Stimulated activated CD4-positive, alpha-beta T cell treated with anti-CD3 and anti-CD28 coated beads, Interleukin-12 subunit alpha, Interleukin-12 subunit beta, amount 100 ng/mL, for 48 hours (primary cell): Measurements from ENCODE around the gene BRAF.
"Not testable (repeated sequence)": the region's sequence is repeated elsewhere in the genome, so short reads cannot be mapped to it uniquely, and the experiment has no call there.

Source experiments
- DNase-seq, 3 donors: peaks; one replicate each; pipeline ENCODE4 v3.0.0-alpha.2; 2020; ENCODE audit warnings: low read depth in 2 of 3, low spot score in 1 of 3

BRAF gene

DNA sequence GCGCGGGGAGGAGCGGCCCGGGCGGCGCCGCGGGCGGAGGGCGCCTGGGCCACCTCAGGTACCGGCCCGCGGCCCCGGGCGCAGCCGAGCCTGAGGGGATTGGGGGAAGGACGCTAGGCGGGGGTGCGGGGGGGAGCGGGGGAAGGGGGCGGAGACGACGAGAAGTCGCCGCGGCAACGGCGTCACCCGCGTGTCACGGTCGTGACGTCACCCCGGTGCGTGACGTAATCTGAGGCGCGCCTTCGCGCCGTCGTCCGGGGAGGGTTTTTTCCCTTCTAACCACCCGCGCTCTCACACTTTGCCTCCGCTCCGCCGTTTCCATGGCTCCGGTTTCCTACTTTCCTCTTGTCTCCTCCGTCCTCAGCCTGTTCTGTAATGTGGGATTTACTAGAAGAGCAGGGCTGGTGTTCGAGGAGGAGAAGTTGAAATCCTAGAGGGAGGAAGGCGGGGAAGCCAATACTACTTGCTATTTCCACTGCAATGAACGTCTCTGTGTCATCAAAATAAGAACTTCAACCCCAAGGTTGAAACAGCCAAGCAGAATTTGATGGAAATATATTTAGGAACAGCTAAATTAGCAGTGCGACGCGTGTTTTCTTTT, at the start of gene BRAF:
Gene BRAF (minus strand): TSS at position 109 of the 601 bp plus-strand sequence. CDS start 226 bp downstream, outside the sequence.
- peak; percentile 88 to 95 (median 89) for DNase-seq

DNA sequence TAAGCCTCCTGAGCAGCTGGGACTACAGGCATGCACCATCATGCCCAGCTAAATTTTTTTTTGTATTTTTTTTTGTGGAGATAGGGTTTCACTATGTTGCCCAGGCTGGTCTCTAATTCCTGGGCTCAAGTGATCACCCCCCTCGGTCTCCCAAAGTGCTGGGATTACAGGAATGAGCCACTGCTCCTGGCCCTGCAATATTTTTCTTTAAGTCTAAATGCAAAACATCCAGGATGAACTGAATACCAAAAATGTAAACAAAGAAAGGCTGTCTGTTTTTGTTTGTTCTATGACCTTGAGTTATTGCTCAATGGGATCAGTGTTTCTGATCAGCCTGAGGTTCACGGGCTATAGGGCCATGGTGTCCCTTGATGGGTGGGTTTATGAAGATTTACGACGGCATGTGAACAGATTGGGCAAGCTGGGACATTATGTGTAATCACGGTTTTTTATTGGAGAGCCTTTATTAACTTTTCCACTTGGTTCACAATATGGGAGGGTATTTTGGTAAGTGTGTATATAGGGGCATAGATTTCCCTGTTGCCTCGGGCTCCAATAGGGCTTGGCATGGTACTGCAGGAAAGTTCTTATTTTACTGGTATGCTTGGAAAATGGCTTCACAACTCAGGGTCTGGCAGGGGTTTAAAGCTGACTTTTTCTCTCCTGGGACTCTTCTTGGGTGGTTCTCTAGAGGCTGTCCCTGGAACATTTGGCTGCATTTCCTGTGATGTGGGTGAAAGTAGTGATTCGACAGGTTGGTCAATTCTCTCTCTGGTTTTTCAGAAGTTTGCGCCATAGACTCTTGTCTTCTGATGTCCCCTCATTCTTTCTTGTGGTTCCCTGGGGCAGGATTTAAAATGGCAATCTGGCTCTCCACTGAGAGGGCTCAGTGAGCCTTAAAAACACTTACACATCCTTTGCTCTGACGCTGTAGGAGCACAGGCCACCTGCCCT, 48.4 kb upstream of the BRAF start:
- no peak for DNase-seq

DNA sequence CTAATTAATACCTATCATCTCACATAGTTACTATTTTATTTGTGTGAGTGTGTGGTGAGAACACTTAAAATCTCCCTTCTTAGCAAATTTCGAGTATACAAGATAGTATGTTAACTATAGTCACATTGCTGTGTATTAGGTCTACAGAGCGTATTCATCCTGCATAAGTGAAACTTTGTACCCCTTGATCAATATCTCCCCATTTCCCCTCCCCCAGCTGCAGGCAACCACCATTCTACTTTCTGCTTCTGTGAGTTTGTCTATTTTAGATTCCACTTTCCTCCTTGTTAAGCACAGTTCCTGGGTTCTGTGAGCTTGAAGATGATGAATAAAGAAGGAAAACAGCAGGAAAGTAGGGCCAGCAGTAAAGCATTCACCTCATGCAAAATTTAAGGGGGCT, 47.6 kb upstream of the BRAF start:
- no peak for DNase-seq

DNA sequence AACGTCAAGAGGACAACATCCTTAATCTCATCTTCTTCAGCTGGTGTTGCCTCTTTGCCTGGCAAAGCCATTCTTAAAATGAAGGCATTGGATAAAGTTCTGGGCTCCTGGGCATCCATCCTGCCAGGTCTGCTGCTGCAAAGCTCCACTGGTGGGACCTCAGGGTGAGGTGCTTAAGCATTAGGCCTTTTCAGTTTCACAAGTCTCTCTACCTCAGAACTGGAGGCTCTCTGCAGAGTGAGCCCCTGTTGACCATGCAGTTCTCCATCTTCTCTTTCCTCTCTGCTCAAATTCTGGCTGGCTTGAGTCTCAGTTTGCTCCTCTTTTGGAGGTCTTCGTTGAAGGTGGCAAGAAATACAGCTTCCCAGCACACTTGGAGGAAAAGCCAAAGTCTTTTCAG, 42.7 kb upstream of the BRAF start:
- DNase-seq = no peak

DNA sequence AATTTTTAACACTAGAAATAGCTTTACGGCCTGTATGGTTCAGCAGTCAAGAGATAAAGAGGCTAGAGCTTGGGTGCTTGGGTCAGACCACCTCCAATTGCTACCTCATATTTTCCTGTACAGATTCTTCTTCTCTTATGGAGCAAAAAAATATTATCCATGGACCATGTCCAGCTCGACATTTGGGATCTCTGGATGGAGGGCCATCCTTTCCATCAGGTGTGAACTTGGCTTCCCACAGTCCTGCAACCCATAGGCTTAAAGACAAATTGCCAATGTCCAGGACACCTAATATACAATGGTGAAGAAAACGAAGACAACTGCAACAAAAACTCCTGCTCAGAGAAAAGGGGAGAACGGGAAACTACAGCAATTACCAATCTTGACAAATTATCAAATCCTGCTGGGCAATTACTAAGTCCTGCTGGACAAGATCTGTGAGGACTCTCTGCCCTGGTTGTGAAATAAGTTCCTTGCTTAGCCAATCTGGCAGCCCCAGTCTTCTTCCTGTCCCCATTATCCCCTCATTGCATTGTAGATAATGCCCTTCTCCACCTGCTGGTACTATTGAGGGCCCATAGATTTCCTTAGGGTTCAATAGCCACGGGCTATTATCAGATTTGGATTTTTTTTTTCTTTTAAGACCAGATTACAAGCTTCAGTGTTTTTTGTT, 42.0 kb upstream of the BRAF start:
- DNase-seq = no peak

DNA sequence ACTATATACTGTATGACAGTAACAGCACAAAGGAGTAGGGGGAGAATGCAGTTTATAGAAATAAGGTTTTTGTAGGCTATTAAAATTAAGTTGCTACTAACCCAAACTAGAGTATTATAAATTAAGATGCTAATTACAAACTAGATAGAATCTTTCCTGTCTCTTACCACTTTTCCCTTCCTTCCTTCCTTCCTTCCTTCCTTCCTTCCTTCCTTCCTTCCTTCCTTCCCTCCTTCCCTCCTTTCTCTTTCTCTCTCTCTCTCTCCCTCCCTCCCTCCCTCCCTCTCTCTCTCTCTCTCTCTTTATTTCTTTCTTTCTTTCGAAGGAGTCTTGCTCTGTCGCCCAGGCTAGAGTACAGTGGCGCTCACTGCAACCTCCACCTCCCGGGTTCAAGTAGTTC, 36.4 kb upstream of the BRAF start:
- no peak for DNase-seq

DNA sequence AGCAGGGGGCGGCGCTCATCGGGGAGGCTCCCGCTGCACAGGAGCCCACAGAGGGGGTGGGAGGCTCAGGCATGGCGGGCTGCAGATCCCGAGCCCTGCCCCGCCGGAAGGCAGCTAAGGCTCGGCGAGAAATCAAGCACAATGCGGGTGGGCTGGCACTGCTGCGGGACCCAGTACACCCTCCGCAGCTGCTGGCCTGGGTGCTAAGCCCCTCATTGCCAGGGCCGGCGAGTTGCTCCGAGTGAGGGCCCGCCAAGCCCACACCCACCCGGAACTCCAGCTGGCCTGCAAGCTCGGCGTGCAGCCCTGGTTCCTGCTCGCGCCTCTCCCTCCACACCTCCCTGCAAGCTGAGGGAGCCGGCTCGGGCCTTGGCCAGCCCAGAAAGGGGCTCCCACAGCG, 32.3 kb upstream of the BRAF start:
- DNase-seq = not testable (repeated sequence)

DNA sequence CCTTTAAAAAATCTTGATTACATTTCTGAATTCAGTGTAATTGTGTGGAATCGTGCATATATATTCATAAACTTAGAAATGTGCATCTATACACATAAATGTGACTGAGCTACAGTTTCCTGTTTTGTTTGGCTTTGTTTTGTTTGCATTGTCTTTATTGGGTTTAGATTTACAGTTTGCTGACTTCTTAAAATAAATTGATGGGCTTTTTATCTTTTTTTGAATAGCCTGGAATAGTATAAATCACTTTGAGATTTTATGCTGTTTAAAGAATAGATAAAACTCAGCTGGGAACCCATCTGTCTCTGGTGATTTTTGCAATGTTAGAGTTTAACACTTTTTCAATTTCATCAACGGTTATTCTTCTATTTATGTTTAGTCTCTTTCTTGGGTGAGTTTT, 21.2 kb upstream of the BRAF start:
- no peak for DNase-seq

DNA sequence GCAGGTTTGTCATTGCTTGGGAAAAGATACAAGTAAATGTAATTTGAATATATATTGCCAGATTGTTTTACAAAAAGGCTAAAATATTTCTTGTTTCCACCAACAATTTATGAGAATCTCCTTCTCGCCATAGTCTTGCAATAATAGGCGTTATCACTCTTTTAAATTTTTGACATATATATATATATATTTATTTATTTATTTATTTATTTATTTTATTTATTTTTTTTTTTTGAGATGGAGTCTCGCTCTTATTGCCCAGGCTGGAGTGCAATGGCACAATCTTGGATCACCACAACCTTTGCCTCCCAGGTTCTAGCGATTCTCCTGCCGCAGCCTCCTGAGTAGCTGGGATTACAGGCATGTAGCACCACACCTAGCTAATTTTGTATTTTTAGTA, 17.5 kb upstream of the BRAF start:
- DNase-seq = not testable (repeated sequence)

DNA sequence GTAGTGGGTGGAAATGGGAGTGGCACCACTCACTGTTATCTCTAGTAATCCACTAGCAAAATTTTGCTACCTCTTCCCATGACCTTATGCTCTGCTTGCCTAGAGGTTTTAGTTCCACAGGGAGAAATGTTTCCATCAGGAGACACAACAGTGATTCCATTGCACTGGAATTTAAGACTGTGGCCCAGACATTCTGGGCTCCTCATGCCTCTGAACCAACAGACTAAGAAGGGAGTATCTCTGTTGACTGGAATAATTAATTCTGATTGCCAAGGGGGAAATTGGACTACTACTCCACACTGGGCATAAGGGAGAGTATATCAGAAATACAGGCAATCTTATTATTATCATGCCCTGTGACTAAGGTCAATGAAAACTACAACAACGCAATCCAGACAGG, 16.2 kb upstream of the BRAF start:
- DNase-seq = no peak

DNA sequence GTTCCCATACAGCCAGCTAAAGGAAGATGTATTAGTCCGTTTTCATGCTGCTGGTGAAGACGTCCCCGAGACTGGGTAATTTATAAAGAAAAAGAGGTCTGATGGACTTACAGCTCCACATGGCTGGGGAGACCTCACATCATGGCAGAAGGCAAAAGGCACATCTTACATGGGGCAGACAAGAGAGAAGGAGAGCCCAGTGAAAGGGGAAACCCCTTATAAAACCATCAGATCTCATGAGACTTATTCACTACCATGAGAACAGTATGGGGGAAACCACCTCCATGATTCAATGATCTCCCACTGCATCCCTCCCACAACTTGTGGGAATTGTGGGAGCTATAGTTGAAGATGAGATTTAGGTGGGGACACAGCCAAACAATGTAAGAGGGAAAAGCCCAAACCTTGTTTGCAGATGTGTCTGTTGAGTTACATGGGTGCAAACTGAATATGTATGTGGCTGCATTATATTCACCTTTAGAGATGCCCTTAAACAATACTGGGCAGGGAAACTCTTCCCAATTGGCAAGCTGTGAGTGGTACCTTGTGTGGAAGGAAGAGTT, 13.1 kb upstream of the BRAF start:
- DNase-seq = no peak

DNA sequence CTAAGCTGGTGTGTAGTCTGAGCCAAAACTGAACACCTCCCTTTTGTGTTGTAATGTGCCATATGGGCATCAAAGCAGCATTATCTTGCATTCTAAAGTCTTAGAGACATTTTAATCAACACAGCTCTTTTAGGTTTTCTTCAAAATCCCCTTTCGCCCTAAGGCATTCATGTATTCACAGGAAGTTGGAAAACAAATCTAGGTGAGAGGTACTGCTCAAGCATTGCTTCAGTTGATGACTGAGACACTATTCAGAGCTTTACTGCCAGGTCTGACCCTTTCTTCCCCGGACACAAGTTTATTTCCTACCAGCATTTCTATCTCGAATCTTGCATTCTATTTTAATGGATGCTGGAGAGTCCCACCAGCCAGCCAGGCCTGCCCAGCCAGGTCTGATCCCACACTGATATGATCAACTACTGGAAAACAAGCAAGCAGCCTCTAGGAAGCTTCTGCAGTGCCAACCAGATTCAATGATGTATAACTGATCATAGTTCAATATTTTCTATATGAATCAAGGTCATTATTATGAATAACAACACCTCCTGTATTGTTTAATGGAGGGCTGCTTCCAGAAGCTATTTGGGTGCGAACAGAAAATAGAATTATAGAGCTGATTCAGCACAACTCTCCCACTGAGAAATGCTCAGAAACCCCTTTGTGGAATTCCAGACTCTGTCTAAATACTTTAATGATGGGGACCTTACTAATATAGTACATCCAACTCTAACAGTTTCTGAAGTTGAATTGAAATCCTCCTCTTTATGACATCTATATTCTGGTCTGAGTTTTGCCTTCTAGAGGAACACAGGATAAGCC, 4.0 kb upstream of the BRAF start:
- no peak for DNase-seq

DNA sequence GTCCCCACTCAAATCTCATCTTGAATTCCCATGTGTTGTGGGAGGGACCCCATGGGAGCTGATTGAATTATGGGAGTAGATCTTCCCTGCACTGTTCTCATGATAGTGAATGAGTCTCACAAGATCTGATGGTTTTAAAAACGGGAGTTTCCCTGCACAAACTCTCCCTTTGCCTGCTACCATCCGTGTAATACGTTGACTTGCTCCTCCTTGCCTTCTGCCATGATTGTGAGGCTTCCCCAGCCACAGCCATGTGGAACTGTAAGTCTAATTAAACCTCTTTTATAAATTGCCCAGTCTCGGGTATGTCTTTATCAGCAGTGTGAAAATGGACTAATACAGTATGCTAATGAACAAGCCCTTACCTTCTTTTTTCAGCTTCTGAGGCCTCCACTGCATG, 3.2 kb upstream of the BRAF start:
- DNase-seq = not testable (repeated sequence)

DNA sequence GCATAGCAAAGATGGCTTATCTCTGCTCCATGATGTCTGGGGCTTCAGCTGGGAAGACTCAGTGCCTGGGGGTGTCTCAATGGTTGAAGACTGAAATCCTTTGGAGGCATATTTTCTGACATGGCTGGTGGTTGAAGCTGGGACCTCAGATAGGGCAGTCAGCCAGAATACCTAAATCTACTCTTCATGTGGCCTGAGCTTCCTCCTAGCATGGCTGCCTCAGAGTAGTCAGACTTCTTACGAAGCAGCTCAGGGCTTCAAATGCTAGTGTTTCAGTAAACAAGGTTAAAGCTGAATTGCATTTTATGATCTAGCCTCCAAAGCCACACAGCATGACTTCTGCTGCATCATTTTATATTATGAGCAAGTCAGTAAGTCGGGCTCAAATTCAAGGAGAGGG, 2.6 kb upstream of the BRAF start:
- DNase-seq = no peak

DNA sequence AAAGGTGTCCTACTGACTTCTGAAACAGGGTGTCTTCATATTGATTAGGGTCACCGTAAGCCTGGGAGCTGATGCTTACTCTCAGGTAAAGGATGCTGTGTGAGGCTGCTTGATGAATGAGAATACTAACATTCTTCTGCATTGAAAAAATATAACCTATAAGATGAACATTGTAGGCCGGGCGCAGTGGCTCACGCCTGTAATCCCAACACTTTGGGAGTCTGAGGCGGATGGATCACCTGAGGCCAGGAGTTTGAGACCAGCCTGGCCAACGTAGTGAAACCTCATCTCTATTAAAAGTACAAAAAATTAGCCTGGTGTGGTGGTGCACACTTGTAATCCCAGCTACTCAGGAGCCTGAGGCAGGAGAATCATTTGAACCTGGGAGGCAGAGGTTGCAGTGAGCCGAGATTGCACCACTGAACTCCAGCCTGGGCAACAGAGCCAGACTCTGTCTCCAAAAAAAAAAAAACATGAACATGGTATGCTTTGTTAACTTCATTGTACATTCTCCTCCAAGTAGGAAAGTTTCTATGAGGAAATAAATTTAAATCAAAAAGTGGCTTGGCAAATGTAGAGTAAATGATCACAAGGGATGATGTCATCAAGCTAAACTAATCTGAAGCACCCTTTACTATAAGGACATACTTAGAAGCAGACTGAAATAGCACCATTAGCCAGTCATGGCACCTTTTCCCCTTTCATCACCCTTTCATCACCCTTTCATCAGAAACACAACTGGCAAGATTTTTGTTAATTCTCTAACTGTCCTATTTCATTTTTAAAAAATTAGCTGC, 1.5 kb upstream of the BRAF start:
- no peak for DNase-seq

DNA sequence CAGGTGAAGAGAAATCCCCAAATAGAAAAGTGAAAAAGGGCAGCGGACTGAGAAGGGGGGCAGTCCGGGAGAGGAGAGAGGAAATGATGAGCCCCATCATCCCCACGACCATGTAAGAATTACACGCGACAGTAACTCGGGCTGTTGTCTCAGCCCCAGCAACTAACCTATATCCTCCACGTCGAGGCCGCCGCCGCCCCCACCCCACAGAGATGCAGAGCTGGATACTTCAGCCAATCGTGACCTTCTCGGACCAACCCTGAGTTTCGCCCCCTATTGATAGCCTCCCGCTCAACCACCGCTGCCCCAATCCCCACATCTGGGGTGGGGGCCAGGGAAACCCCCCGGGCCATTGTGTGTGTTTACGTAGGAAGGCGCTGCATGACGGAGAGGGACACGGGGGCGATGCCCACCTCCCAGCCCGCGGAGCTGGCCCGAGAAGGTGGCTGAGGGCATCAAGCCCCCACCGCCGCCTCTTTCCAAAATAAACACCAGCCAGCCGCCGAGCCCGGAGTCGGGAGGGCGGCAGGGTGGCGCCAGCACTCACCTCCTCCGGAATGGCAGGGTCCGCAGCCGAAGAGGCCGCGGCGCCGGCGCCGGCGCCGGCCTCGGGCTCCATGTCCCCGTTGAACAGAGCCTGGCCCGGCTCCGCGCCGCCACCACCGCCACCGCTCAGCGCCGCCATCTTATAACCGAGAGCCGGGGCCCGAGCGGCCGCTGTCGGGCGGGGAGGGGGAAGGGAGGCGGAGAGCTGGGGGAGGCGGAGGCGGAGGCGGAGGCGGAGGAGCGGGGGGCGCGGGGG, 509 bp downstream of the BRAF start:
- DNase-seq = peak; percentile 33 to 62 (median 49)

DNA sequence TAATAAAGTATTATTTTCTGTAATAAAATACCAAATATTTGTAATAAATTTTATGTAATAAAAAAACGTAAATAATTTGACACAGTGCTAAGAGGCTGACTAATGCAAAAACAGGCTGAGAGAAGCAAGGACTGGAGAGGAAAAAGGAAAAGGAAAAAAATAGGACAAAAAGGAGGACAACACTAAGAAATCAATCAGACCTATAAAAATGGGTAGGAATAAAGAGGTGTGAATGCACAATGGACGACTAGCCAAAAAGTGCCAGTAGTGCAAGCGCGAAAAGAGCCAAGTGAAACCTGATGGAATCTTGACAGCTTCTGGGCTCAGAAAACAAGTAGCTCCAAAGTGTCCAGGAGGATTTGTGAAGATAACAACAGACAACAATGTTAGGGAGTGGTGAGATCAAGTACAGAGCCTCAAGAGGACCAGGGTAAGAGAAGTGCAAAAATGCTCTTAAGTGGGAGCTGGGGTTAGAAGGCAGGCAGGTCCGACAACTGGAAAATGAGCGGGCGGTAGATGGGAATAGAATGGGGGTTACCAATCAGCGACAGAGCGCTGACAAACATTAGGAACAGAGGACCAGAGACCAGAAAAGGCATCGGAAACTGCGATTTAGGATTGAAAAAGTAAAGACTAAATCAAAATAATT, 1.2 kb downstream of the BRAF start:
- no peak for DNase-seq

DNA sequence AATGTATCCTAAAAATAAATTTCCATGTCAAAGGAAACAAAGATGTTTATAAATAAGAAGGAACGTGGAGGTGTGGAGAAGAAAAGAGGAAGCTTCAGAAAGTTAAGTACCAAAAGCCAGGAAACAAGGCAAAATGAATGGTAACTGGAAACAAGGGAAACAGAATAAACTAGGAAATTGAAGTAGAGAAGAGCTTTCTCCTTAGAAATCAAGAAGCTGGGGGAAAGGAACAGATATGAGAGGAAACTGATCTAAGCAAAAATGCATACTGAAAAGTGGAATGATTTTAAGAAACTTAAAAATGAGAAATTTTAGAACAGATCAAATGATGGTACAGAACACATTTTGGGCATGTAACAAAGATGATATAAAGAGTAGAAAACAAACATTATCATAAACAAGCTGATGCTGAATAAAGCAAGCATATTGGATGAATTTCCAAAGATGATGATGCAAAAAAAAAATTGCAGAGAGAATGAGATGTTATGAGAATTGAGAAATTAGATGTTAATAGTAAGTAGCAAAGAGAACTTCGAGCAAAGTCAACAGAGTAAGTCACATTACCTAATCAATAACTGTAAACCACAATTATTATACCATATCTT, 1.9 kb downstream of the BRAF start:
- no peak for DNase-seq
